ENCODE results near the gene SH3TC2. TPM values are rescaled to one million over a fixed set of nuclear protein-coding genes. Genes with fewer than 3 reads are reported as not detected.
A peak's percentile ranks its signal among the peaks of the same experiment; 100 is the strongest.

The SH3TC2 gene
- total RNA-seq, 1 experiment from 2014 or later, result 7.8 TPM

GRCh38 chr5:149001162-149001561, 61.7 kb downstream of the SH3TC2 start:
- DNase-seq (ENCODE audit: low spot score), result no peak

DNA sequence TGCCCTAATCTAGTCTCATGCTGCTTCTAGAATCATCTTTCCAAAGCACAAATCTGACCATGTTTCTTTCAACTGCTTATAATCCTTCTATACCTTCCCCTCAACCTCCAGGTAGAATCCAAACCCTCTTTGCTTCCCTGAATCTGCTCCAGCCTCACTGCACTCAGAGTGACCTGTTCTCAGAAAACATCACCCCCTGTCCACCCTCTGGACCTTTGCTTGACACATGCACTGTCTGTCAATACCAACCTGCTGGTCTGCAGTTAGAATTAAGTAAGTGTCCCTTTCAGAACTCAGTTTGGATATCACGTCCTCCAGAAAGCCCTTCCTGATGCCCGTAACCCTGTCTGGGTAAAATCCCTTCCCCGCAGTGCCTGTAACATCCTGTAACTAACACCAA, 63.1 kb downstream of the SH3TC2 start:
- no peak for DNase-seq (ENCODE audit: low spot score)

- DNase-seq (ENCODE audit: low spot score), result peak; percentile 84
These were observed 64.6 kb downstream of the SH3TC2 start for GRCh38 chr5:148998174-148998797.

DNA sequence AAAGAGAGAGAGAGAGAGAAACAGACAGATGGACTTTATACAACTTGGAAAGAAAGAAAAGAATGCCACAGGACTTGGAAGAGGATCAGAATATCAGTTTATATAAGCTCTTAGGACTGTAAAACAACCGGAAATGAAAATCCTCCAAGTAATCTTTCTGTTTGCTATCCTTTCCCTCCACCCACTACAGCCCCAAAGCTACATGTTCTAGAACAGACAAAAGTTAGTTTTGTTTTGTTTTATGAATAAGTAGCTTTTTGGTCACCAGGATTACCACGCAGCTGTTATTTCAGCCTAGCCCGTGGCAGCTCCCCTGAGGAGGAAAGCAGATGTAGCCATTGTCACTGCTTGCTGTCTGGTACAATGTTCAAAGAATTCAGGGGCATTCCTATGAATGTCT, 66.6 kb downstream of the SH3TC2 start:
- DNase-seq (ENCODE audit: low spot score), result no peak

DNA sequence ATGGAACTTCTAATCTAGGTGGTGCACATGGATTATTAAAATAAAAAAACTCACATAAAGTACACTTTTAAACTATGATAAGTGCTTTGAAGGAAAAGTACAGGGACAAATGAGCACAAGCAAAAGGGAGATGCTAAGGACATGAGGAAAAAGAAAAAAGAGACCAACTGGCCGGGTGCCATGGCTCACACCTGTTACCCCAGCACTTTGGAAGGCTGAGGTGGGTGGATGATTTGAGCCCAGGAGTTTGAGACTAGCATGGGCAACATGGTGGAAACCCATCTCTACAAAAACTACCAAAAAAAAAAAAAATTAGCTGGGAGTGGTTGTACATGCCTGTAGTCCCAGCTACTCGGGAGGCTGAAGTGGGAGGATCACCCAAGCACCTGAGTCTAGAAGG, 67.1 kb downstream of the SH3TC2 start:
- no peak for DNase-seq (ENCODE audit: low spot score)

DNA sequence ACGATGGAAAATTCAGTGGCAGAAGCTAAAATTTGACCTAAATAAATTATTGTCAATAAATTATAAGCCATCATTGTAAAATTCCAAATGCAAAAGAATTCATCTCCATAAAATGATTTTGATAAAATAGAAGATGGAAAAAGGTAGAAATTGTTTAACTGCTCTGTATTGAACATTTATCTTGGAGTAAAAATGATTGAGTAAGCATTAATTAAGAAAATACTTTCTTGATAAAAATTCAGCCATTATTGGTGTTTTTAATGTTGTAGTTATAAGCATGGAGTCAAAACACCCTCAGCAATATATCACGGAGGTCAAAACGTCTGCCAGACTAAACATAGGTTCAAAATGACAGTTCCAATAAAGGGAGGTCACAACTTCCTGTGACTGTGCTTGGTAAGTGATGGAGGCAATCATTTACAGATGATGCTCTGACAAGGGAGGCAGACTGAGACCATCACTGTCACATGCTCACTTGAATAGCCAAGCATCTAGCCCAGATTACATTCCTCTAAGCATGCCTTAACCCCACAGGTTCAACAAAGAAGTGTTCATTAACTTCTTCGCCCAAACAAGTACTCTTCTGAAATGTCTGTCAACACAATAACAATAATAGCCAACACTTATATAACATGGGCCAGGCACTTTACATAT, 69.5 kb downstream of the SH3TC2 start:
- no peak for DNase-seq (ENCODE audit: low spot score)

DNA sequence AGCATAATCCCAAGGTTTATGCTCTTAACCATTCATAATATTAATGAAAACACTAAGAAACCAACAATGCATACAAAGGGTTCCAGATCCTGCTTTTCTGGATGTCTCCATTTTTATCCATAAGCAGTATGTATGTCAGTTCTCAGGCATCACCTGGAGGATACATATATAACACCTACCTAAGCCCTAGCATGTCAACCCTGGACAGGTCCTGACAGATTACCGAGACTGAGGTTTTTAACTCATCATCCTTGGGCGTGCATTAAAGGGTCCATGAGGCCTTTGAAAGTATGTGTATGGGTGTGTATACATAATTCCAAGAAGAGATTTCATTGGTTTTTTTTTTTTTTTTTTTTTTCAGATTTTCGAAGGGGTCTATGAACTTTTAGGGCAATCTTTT, 70.6 kb downstream of the SH3TC2 start:
- no peak for DNase-seq (ENCODE audit: low spot score)

DNA sequence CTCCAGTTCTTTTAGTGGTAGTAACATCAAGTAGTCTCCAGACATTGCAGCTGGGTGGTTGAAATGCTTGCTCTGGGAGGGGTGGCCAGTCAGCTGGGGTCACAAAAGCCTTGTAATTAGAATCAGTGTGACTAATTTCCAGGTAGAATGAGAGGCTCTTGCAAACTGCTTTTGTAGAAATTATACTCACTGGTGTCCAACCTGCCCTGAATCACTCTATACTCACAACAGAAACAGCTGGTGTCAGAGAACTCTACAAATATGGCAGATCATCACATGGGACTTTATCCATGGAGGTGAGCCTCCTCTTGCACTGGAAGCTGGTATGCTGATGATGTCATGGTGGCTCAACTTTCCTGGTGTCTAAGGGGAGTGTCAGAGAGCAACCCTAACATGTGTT, 71.3 kb downstream of the SH3TC2 start:
- DNase-seq (ENCODE audit: low spot score), result no peak

DNA sequence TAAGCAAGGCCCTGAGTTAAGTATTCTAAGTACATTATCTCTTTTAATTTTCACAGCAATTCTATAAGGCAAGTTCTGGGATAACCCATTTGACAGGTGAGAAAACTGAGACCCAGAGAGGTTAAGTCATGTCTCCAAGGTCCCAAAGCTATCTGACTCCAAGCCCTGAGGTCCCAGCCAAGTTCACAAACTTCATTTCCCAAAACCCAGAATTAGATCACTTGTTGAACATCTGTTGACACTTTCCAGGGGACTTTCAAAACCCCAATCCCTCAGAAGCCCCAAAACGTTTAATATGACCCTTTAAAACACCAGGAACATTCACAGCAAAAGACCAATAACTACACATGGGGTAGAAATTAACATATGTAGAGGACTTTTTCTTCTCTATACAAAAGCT, 72.0 kb downstream of the SH3TC2 start:
- DNase-seq (ENCODE audit: low spot score), result no peak

DNA sequence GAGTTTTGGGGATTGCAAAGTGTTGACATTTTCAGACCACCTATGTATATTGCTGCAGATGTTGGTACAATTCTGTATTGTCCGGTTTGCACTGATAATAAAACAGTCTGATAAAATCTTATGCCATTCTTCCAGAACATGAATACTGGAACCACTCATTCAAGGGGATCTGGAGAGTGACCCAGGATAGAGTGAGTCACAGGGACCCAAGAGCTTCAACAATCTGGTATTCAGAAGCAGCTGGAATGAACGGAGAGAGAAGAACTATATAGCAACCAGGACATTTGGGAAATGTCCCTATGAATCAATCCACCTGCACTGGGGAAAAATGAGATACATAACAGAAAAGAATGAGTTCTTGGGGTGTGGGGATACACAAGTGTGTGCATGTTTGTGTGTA, 73.3 kb downstream of the SH3TC2 start:
- no peak for DNase-seq (ENCODE audit: low spot score)

GRCh38 chr5:148988328-148988727, 74.5 kb downstream of the SH3TC2 start:
- DNase-seq (ENCODE audit: low spot score), result no peak

- no peak for DNase-seq (ENCODE audit: low spot score)
These were observed 76.2 kb downstream of the SH3TC2 start for GRCh38 chr5:148986636-148987035.

GRCh38 chr5:148984345-148984744, 78.5 kb downstream of the SH3TC2 start:
- peak; percentile 94 for DNase-seq (ENCODE audit: low spot score)

DNA sequence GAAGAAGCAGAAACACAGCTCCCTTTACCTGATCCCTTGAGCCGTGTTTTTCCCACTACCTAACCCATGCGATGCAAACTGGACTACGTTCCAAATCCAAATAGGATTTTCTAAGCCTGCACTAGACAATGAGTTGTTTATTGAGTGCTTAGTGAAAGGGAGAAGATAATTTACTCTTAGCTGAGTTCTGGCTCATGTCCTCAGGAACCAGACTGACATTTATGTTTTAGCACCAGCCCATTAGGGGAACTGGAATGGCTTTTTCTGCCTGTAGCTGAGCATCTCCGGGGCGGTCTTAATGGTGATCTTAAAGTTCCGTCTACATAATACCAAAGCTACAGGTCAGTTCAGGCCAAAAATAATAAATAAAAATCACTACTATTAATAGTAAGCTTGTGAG, 81.5 kb downstream of the SH3TC2 start:
- DNase-seq (ENCODE audit: low spot score), result no peak

GRCh38 chr5:148980731-148981130, 82.1 kb downstream of the SH3TC2 start:
- DNase-seq (ENCODE audit: low spot score), result no peak

DNA sequence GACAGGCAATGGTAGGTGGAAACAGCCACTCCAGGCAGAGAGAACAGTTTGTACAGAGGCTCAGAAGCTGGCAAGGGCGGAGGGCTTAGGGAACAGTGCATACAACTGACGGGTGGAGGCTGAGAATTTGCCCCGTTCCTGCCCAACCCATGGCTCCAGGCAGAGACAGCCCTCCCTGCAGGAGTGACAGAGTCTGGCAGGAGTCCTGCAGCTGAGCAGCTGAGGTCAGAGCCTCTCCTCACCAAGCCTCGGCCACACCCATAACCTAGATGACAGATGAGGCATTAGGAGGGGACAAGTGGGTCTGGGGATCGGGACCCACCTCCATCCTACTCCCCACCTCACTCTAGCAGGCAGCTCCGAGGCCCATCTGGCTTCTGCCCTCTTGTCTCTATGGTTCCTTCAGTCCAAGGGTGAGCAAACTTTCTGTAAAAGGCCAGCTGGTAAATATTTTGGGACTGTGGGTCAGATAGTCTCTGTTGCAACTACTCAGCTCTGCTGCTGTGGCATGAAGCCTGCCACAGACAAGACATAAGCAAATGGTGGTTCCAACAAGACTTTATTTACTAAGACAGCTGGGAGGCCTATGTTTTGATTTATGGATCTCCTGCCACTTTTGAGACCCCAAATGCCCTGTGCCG, 83.7 kb downstream of the SH3TC2 start:
- DNase-seq (ENCODE audit: low spot score), result peak; percentile 70

DNA sequence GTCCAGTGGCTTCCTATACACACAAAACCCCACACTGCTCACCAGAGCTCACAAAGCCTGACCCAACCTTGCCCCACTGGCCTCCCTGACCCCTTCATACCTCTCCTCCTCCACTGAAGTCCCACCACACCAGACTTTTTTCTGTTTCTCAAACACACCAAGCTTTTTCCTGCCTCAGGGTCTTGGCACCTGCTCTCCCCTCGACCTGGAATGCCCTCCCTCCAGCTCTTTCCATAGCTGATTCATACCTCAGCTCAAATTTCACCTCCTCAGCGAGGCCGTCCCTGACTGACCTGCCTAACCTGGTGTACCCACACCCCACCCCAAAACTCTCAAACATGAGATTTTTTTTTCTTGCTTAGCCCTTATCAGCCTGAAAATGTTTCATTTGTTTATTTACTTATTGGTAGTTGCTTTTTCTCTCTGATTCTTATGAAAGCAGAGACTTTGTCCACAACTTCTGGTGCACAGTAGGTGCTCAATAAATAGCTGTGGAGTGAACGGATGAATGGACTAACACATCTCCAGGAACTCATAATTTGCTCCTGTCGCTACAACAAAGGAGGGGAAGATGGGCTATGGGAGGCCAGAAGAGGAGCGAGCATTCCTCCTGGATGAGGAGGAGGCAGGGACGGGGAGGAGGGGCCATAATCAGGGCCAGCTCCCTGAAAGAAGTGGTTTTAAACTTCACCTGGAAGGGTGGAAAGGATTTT, 84.3 kb downstream of the SH3TC2 start:
- DNase-seq (ENCODE audit: low spot score), result no peak

DNA sequence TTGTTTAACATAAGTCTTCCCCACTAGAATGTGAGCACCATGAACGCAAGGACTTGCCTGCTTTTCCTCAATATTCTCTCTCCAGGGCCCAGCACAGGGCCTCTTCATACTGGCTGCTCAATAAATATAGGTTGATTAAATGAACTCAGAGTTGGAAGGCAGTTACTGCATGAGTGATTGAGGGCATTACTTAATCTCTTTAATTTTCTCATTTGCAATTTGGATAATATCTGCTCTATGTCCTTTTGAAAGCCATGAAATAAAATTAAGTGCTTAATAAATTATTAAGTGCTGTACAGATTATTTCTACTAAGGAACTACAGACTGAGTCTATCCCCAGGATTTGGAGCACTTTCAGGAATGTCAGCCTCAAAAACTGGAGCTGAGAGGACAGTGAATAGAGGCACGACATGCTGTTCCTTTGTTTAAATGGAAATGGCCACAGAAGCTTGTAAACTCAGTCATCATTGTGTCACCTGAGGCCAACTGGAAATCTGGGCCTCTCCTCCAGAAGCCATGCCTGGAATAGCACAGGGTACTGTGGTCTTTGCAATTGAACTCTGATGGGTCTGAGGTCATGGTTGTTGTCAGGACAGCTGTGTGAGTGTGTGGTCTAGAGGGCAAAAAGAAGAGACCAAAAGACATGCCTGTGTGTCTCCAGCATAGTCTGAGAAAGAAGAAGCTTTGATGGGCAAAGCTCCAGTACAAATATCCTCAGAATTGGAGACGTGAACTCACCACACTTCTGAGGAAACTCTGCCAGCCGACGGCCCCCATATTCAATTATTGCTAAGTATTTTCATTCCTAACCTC, 86.1 kb downstream of the SH3TC2 start:
- DNase-seq (ENCODE audit: low spot score), result peak; percentile 70

DNA sequence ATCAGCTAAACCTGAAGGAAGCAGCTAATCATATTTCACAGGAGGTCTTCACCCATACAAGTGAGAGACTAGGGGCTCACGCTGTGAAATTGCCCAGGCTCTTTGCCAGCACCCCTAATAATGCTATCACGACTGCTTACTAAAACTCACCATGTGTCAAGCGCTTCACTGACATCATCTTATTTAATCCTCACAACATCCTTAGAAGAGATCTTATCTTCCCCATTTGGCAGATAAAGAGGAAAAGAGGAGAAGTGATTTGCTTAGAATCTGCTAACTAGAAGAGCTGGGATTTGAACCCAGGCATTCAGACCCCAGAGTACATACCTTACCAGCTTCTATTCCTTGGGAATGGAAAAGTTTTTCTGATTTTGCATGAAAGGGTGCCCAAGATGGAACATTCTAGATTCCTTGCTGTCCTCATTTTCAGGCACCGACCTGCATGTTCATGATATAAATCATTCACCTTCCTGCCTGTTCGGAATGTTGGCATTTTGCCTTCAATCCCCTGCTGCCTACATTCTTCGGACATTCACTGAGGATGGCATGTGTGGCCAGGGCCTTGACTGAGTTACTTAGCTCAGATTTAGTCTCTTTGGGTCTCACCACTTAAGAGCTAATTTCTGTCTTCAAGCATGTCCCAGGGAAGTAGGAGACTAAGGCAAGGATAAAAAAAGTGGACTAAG, 88.1 kb downstream of the SH3TC2 start:
- DNase-seq (ENCODE audit: low spot score), result peak; percentile 63

GRCh38 chr5:148973455-148973854, 89.4 kb downstream of the SH3TC2 start:
- peak; percentile 63 for DNase-seq (ENCODE audit: low spot score)

- DNase-seq (ENCODE audit: low spot score), result peak; percentile 97
These were observed 89.9 kb downstream of the SH3TC2 start for GRCh38 chr5:148972974-148973374.
